OCI-LY1 (cell line): Measurements from ENCODE around the gene CRYBB3.
"Not testable (repeated sequence)": the region's sequence is repeated elsewhere in the genome, so short reads cannot be mapped to it uniquely, and the experiment has no call there.

Experiments used
- H2AFZ ChIP-seq: fragments of 200-600 bp; sonication (generic), shearing (Covaris generic); 2 replicates; pipeline ENCODE4 v1.6.0; 2014; ENCODE audit warnings: antibody characterized with exemption, mild to moderate bottlenecking, low read length
- H3F3A ChIP-seq: fragments of 200-600 bp; sonication (generic), shearing (Covaris generic); 2 replicates; pipeline ENCODE4 v1.6.0; 2014; ENCODE audit warnings: mild to moderate bottlenecking, antibody characterized with exemption, low read length, moderate library complexity; ENCODE audit not compliant: insufficient read depth
- H3K27ac ChIP-seq: fragments of 200-600 bp; sonication (generic); 2 replicates; pipeline ENCODE4 v1.5.1; 2014; ENCODE audit warnings: low read length, mixed run types, mild to moderate bottlenecking, low read depth; ENCODE audit not compliant: poor library complexity, severe bottlenecking
- H3K27me3 ChIP-seq: fragments of 200-600 bp; sonication (generic); 2 replicates; pipeline ENCODE4 v1.6.0; 2014; ENCODE audit warnings: antibody characterized with exemption, mild to moderate bottlenecking, low read length, moderate library complexity; ENCODE audit not compliant: insufficient read depth
- H3K36me3 ChIP-seq: fragments of 200-600 bp; sonication (generic); 2 replicates; pipeline ENCODE4 v1.6.1; 2014; ENCODE audit warnings: mild to moderate bottlenecking, antibody characterized with exemption, low read length, moderate library complexity, mixed read lengths; ENCODE audit not compliant: insufficient read depth
- H3K4me1 ChIP-seq: fragments of 200-600 bp; sonication (generic); 2 replicates; pipeline ENCODE4 v1.5.1; 2014; ENCODE audit warnings: mild to moderate bottlenecking, low read length, moderate library complexity; ENCODE audit not compliant: insufficient read depth, severe bottlenecking
- H3K4me2 ChIP-seq: fragments of 200-600 bp; sonication (generic), shearing (Covaris generic); 2 replicates; pipeline ENCODE4 v1.6.1; 2014; ENCODE audit warnings: low read length
- H3K4me3 ChIP-seq: fragments of 200-600 bp; sonication (generic); 2 replicates; pipeline ENCODE4 v1.5.1; 2014; ENCODE audit warnings: low read length, low read depth, mild to moderate bottlenecking, mixed read lengths; ENCODE audit not compliant: poor library complexity, severe bottlenecking
- H3K79me2 ChIP-seq: fragments of 200-600 bp; shearing (Covaris generic); 2 replicates; pipeline ENCODE4 v1.6.1; 2016; ENCODE audit warnings: mixed run types, low read length, mixed read lengths; ENCODE audit not compliant: insufficient read depth
- H3K9ac ChIP-seq: fragments of 200-600 bp; sonication (generic), shearing (Covaris generic); 2 replicates; pipeline ENCODE4 v1.6.1; 2014; ENCODE audit warnings: mild to moderate bottlenecking, low read length, mixed read lengths
- H3K9me2 ChIP-seq: fragments of 200-600 bp; sonication (generic), shearing (Covaris generic); 2 replicates; pipeline ENCODE4 v1.6.1; 2014; ENCODE audit warnings: low read depth, mild to moderate bottlenecking, low read length, mixed read lengths
- H3K9me3 ChIP-seq: fragments of 200-600 bp; shearing (Covaris generic); 2 replicates; pipeline ENCODE4 v1.6.1; 2014; ENCODE audit warnings: low read length, mixed read lengths
- H4K20me1 ChIP-seq: fragments of 200-600 bp; sonication (generic), shearing (Covaris generic); 2 replicates; pipeline ENCODE4 v1.6.0; 2016; ENCODE audit warnings: mild to moderate bottlenecking, low read length; ENCODE audit not compliant: insufficient read depth
- CTCF ChIP-seq: fragments of 200-600 bp; sonication (generic), shearing (Covaris generic); IDR thresholded peaks from 2 replicates; pipeline ENCODE4 v1.5.1; 2017; ENCODE audit warnings: mild to moderate bottlenecking, antibody characterized with exemption, low read length, moderate library complexity, mixed read lengths
- EZH2 ChIP-seq: fragments of 200-600 bp; sonication (generic), shearing (Covaris generic); IDR thresholded peaks from 2 replicates; pipeline ENCODE4 v1.8.0; 2017; ENCODE audit warnings: borderline replicate concordance, mixed run types, mild to moderate bottlenecking, antibody characterized with exemption, low read length, moderate library complexity, mixed read lengths

The CRYBB3 gene

DNA sequence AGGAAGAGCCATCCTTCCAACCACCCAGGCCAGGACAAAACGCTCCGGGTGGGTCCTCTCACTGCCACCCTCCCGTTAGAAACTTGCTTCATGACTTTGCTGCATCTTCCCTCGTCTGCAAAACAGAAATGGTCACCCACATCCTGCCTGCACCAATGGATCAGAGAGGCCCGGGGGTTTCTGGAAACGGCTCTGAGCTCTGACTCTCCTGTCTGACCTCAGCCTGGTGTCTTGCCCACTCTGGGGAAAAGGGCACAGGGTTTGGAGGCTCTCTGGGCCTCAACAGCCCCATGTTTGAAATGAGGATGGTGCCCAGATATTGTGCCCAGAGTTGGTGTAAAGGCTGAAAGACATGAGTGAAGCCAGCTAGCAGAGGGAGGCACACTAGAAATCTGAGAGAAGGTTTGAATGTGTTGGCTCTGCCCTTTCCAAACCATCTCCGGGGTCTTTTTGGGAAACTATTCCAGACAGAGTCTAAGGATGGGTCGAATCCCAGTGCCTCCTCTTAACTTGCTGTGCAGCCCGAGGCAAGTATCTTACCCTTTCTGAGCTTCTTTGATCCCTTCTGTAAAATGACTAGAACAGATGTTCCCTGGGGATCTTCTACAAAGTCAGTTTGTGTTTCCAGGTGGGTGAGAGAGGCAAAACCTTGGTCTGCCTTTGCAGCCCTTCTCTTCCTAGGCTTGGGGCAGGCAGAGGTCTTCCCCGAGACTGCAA, 2.1 kb downstream of the CRYBB3 start:
- Histone ChIP-seq H2AFZ (no peak overlapping the region), H3K4me1 (no peaks in the 10 kb centered on the region), H4K20me1 (no peaks in the 10 kb centered on the region), H3K36me3 (no peaks in the 10 kb centered on the region), H3K9me3 (no peaks in the 10 kb centered on the region), H3K27ac (no peak overlapping the region), H3F3A (no peaks in the 10 kb centered on the region), H3K4me2 (no peak overlapping the region), H3K79me2 (no peaks in the 10 kb centered on the region), H3K4me3 (no peak overlapping the region), H3K27me3 (no peaks in the 10 kb centered on the region), H3K9me2 (no peaks in the 10 kb centered on the region), H3K9ac (no peak overlapping the region)
- TF ChIP-seq CTCF = no peak
- TF ChIP-seq EZH2 = no peak

DNA sequence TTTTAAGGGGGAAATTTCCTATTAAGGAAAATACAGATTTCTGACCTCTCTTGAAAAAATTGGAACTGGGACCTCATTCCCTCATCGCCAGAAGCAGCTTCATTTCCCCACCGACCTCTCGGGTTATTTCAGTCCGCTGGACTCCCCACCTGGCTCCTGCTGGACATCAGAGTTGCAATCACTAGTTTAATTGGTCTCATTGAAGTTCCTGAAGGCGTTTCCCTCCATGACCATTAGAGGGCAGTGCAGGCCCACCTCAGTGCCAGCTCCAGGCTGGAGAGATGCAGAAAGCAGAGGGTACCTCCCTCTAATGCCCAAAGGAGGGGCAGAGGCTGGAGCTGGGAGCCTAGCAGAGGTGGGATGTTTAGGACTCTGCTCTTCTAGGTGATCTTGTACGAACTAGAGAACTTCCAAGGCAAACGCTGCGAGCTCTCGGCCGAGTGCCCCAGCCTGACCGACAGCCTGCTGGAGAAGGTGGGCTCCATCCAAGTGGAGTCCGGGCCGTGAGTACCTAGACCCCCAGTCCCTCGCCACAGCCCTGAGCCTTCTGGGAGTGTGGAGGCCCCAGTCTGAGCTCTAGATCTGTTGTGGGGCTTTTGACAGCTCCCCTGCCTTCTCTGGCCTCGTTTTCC, 2.7 kb downstream of the CRYBB3 start:
- TF ChIP-seq EZH2 = no peak
- TF ChIP-seq CTCF = peak; percentile 94
- H2AFZ ChIP-seq = no peak overlapping the region

GRCh38 chr22:25203082-25203481, 3.4 kb downstream of the CRYBB3 start:
- H4K20me1 ChIP-seq = no peaks in the 10 kb centered on the region
- no peak overlapping the region for H3K9ac ChIP-seq
- no peak overlapping the region for H2AFZ ChIP-seq
- no peak overlapping the region for H3K4me2 ChIP-seq
- no peaks in the 10 kb centered on the region for H3K79me2 ChIP-seq
- no peak overlapping the region for H3K27ac ChIP-seq
- H3K27me3 ChIP-seq = no peaks in the 10 kb centered on the region
- TF ChIP-seq CTCF (no peak), EZH2 (no peak)
- no peaks in the 10 kb centered on the region for H3F3A ChIP-seq
- no peak overlapping the region for H3K4me3 ChIP-seq
- no peaks in the 10 kb centered on the region for H3K9me2 ChIP-seq
- H3K4me1 ChIP-seq = no peaks in the 10 kb centered on the region
- no peaks in the 10 kb centered on the region for H3K9me3 ChIP-seq
- H3K36me3 ChIP-seq = no peaks in the 10 kb centered on the region

More for the DNA sequence above, 2.7 kb downstream of the CRYBB3 start:
- no peaks in the 10 kb centered on the region for H3K27me3 ChIP-seq
- no peak overlapping the region for H3K9ac ChIP-seq
- H3K9me3 ChIP-seq = no peaks in the 10 kb centered on the region
- H3K4me3 ChIP-seq = no peak overlapping the region
- H3K79me2 ChIP-seq = no peaks in the 10 kb centered on the region
- no peaks in the 10 kb centered on the region for H3K36me3 ChIP-seq
- H3K9me2 ChIP-seq = no peaks in the 10 kb centered on the region
- H3K4me1 ChIP-seq = no peaks in the 10 kb centered on the region
- no peaks in the 10 kb centered on the region for H4K20me1 ChIP-seq
- no peak overlapping the region for H3K4me2 ChIP-seq
- H3F3A ChIP-seq = no peaks in the 10 kb centered on the region
- H3K27ac ChIP-seq = no peak overlapping the region

DNA sequence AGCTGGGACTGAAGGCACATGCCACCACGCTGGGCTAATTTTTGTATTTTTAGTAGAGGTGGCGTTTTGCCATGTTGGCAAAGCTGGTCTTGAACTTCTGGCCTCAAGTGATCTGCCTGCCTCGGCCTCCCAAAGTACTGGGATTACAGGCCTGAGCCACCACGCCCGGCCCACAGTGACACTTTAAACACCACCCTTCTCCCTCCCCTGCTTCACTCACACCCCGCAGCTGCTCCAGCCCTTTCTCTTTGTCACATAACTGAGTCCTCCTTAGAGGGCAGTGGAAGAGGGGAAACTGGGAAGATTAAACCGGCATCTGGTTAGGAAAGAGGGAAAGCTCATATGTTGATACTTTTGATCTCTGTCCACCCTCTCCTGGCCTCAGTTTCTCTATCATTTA, 4.9 kb downstream of the CRYBB3 start:
- not testable (repeated sequence) for H3K27me3 ChIP-seq, H3K9me3 ChIP-seq, H3K4me3 ChIP-seq, H3K4me2 ChIP-seq, H2AFZ ChIP-seq, H3K79me2 ChIP-seq, H3K4me1 ChIP-seq, H3K27ac ChIP-seq, H4K20me1 ChIP-seq, H3K9ac ChIP-seq, H3K36me3 ChIP-seq, H3K9me2 ChIP-seq, H3F3A ChIP-seq
